Memory B cell (primary cell): ENCODE measurements around the gene GSTM1.
"Not testable (repeated sequence)": the region's sequence is repeated elsewhere in the genome, so short reads cannot be mapped to it uniquely, and the experiment has no call there.

Experiments used
- ATAC-seq: fragments of 150-1000 bp; cut with Tn5 transposase; 2 replicates; pipeline ENCODE4 v1.10.0; 2021; ENCODE audit warnings: low read depth, mild to moderate bottlenecking, moderate library complexity
- DNase-seq, 2 donors: peaks; one replicate each; pipeline ENCODE4 v3.0.0; 2022; ENCODE audit warnings: low spot score in 2 of 2
- H3K27ac Mint-ChIP-seq: one replicate; pipeline ENCODE4 v1.8.0; 2022; ENCODE audit warnings: mild to moderate bottlenecking, moderate library complexity, mixed read lengths
- H3K27me3 Mint-ChIP-seq: one replicate; pipeline ENCODE4 v1.8.0; 2022; ENCODE audit warnings: mixed read lengths
- H3K36me3 Mint-ChIP-seq: one replicate; pipeline ENCODE4 v1.8.0; 2022; ENCODE audit warnings: mild to moderate bottlenecking, mixed read lengths
- H3K4me1 Mint-ChIP-seq: one replicate; pipeline ENCODE4 v1.8.0; 2022; ENCODE audit warnings: mixed read lengths
- H3K4me3 Mint-ChIP-seq: one replicate; pipeline ENCODE4 v1.8.0; 2022; ENCODE audit warnings: mild to moderate bottlenecking, moderate library complexity, mixed read lengths
- H3K9me3 Mint-ChIP-seq: one replicate; pipeline ENCODE4 v1.8.0; 2022; ENCODE audit warnings: mixed read lengths

The GSTM1 gene

DNA sequence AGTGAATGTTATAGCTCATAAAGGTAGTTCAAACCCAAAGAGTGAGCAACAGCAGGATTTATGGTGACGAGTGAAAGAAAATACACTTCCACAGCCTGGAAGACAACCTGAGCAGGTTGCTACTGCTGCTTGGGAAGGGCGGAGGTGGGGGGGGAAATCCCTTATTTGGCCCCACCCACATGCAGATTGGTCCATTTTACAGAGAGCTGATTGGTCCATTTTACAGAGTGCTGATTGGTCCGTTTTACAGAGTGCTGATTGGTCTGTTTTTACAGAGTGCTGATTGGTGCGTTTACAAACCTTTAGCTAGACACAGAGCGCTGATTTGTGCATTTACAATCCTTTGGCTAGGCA is 17.7 kb upstream of the GSTM1 start:
- peaks cover 11% of the 10 kb centered on the region for H3K36me3 Mint-ChIP-seq
- H3K4me3 Mint-ChIP-seq = peak overlapping the region; percentile 68
- DNase-seq, H3K27me3 Mint-ChIP-seq, H3K9me3 Mint-ChIP-seq, H3K27ac Mint-ChIP-seq, ATAC-seq, H3K4me1 Mint-ChIP-seq: not testable (repeated sequence)

DNA sequence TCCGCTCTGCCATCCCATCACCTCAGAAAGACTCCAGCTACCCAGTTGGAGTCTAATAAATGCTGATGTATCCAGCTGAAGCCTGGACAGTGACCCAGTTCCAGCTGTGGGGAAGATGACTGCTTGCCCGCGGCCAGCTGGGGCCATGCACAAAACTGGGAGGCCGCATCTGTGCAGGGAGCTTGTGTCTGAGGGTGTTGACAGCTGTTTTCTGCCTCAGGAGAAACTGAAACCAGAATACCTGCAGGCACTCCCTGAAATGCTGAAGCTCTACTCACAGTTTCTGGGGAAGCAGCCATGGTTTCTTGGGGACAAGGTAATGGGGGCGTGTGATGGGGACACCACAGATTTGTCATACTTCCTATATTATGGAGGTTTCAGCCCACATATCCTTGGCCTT is 16.6 kb upstream of the GSTM1 start:
- no peaks in the 10 kb centered on the region for H3K9me3 Mint-ChIP-seq
- H3K4me3 Mint-ChIP-seq = no peak overlapping the region
- no peak overlapping the region for H3K27ac Mint-ChIP-seq
- no peak for DNase-seq
- ATAC-seq = no peak
- H3K36me3 Mint-ChIP-seq = peaks cover 8% of the 10 kb centered on the region
- H3K27me3 Mint-ChIP-seq = no peaks in the 10 kb centered on the region
- H3K4me1 Mint-ChIP-seq = peaks cover 9% of the 10 kb centered on the region

DNA sequence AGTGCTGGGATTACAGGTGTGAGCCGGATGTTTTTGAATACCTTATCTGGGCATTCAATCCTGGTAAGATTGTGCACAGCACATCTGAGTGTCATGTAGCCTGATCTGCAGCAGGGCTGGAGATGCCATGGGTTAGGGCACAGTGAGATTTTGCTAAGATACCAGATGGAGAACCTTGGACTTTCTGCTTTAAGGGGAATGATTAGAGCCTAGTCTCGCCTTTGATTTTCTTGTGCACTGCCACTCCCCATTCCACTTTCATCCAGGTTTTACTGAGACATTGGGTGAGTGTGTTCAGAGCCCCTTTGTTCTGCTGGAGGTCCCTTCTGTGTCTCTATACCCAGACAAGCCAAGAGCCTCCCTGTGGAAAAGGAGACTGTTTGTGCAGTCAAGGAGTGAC is 13.8 kb upstream of the GSTM1 start:
- H3K27ac Mint-ChIP-seq = not testable (repeated sequence)

DNA sequence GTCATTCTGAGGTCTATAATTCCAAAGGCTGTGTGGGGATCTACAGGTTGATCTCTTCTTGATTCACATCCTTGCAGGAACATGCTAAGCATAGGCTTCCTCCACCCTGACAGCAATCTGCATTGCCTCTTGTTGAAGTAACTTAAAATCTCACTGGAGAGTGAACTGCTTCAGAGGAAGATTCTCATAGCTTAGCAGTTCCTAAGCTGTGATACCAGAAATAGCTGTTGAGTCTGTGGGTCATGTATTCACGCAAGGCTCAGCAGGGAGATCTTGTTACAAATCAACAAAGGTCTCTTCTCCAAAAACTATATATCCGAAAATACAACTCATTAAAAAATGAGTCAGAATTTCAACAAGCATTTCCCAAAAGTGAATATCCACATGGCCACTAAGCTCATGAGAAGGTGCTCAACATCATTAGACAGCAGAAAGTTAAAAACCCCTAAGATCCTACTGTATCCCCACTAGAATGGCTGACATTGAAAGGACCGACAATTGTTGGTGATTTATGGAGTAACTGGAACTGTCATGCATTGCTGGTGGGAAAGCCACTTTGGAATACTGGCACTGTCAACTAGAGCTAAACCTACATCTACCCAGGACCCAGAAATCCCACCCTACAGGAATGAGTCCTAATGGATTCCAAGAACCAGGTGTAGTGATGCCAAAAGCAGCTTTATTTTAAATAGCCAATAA is 10.8 kb upstream of the GSTM1 start:
- not testable (repeated sequence) for H3K4me1 Mint-ChIP-seq, H3K9me3 Mint-ChIP-seq, H3K27me3 Mint-ChIP-seq, H3K4me3 Mint-ChIP-seq, H3K36me3 Mint-ChIP-seq, ATAC-seq, DNase-seq, H3K27ac Mint-ChIP-seq

More for the DNA sequence above, 13.8 kb upstream of the GSTM1 start:
- ATAC-seq, H3K4me3 Mint-ChIP-seq, H3K9me3 Mint-ChIP-seq, H3K27me3 Mint-ChIP-seq, H3K36me3 Mint-ChIP-seq, DNase-seq, H3K4me1 Mint-ChIP-seq: not testable (repeated sequence)

DNA sequence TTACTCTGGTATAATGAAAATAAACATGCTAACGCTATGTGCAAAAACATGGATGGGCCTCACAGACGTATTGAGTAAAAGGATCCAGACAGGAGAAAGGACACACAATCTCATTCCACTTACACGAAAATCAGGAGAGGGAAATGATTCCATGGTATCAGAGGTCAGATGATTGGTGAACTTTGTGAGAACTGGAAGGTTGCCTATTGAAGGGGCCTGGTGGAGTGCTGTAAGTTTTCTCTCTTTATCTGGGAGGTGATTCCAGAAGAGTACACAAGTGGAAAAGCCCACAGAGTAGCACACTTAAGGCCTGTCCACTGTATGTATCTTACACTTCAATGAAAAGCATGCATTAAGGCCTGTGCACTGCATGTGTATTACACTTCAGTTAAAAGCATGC is 10.2 kb upstream of the GSTM1 start:
- ATAC-seq (no peak), DNase-seq (no peak)
- H3K27me3 Mint-ChIP-seq = no peaks in the 10 kb centered on the region
- H3K36me3 Mint-ChIP-seq = no peaks in the 10 kb centered on the region
- H3K4me1 Mint-ChIP-seq = no peaks in the 10 kb centered on the region
- no peak overlapping the region for H3K4me3 Mint-ChIP-seq
- no peaks in the 10 kb centered on the region for H3K9me3 Mint-ChIP-seq
- no peak overlapping the region for H3K27ac Mint-ChIP-seq

DNA sequence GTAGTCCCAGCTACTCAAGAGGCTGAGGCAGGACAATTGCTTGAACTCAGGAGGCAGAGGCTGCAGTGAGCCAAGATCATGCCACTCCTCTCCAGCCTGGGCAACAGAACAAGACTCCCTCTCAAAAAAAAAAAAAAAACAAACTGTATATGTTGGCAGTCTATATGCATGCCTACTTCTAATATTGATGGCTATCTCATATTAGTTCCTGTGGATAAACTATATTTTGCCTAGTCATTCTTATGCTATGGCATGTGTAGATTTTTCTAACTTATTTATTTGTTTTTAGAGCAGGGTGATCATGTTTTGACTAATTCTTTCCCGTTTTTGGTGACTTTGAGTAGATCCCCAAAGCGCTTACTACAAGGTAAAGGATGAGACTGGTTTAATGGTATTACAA is 9.0 kb upstream of the GSTM1 start:
- not testable (repeated sequence) for H3K27me3 Mint-ChIP-seq, H3K27ac Mint-ChIP-seq, DNase-seq, H3K9me3 Mint-ChIP-seq, H3K4me3 Mint-ChIP-seq, ATAC-seq, H3K4me1 Mint-ChIP-seq, H3K36me3 Mint-ChIP-seq

DNA sequence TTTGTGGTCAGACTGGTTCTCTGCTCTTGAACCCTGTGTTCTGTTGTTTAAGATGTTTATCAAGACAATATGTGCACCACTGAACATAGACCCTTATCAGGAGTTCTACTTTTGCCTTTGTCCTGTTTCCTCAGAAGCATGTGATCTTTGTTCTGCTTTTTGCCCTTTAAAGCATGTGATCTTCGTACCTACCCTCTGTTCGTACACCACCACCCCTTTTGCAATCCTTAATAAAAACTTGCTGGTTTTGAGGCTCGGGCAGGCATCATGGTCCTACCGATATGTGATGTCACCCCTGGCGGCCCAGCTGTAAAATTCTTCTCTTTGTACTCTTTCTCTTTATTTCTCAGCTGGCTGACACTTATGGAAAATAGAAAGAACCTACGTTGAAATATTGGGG is 2.8 kb upstream of the GSTM1 start:
- not testable (repeated sequence) for H3K36me3 Mint-ChIP-seq, ATAC-seq, H3K4me3 Mint-ChIP-seq

DNA sequence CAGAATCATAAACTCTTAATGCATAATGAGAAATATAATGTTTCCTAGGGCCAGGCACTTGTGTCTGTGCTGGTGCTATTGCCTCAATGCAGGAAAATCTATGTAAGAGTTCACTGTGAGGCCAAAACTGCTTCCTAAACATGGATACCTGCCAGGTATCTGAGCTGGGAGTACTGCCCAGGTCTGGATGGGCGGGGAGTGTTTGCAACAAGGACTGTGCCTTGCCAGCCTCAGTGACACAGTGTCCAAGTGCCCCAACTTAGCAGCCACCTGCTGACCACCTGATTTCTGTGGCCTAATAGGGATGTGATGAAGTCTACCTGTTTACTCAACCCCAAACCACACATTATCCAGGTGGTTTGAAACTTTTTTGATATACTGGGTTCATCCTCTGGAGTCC is 2.2 kb upstream of the GSTM1 start:
- H3K9me3 Mint-ChIP-seq, DNase-seq, H3K36me3 Mint-ChIP-seq, H3K27ac Mint-ChIP-seq, H3K4me3 Mint-ChIP-seq, H3K27me3 Mint-ChIP-seq, H3K4me1 Mint-ChIP-seq, ATAC-seq: not testable (repeated sequence)

More for the DNA sequence above, 2.8 kb upstream of the GSTM1 start:
- not testable (repeated sequence) for H3K9me3 Mint-ChIP-seq, H3K27ac Mint-ChIP-seq, H3K4me1 Mint-ChIP-seq, DNase-seq, H3K27me3 Mint-ChIP-seq

DNA sequence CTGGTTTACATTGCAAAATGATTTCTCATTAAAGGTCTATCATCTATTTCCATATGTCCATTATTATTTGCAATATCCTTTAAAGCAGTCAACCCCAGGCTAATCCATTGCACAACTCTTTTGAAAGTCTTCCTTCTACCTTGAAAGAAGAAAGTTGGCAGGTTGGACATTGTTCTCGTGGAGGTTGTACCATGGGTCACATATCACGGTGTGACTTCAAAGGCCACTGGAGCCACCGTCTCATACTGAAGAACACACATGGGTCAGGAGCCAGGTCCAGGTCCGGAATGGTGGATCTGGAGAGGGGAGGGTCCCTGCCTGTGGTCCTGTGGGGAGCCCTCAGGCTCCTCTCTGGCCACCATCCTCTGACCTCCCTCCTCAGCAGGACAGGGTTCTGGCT is 1.7 kb upstream of the GSTM1 start:
- H3K9me3 Mint-ChIP-seq, H3K4me3 Mint-ChIP-seq, H3K4me1 Mint-ChIP-seq, H3K27ac Mint-ChIP-seq, ATAC-seq, H3K36me3 Mint-ChIP-seq, H3K27me3 Mint-ChIP-seq, DNase-seq: not testable (repeated sequence)

DNA sequence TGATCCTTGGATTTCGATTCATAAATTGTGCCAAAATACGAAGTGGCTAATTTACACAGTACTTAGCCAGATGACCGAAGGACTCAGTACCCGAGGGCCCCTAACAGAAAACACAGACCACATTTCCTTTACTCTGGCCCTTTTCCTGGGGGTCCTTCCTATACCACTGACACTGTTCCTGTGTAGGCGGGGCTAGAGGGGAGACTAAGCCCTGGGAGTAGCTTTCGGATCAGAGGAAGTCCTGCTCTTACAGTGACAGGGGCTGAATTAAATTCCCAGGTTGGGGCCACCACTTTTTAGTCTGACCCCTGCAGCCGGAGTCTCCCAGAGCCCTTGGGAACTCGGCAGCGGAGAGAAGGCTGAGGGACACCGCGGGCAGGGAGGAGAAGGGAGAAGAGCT is 508 bp upstream of the GSTM1 start:
- not testable (repeated sequence) for DNase-seq, ATAC-seq, H3K4me1 Mint-ChIP-seq, H3K9me3 Mint-ChIP-seq, H3K27me3 Mint-ChIP-seq, H3K36me3 Mint-ChIP-seq
- peak overlapping the region; percentile 45 for H3K27ac Mint-ChIP-seq
- peak overlapping the region; percentile 92 for H3K4me3 Mint-ChIP-seq

DNA sequence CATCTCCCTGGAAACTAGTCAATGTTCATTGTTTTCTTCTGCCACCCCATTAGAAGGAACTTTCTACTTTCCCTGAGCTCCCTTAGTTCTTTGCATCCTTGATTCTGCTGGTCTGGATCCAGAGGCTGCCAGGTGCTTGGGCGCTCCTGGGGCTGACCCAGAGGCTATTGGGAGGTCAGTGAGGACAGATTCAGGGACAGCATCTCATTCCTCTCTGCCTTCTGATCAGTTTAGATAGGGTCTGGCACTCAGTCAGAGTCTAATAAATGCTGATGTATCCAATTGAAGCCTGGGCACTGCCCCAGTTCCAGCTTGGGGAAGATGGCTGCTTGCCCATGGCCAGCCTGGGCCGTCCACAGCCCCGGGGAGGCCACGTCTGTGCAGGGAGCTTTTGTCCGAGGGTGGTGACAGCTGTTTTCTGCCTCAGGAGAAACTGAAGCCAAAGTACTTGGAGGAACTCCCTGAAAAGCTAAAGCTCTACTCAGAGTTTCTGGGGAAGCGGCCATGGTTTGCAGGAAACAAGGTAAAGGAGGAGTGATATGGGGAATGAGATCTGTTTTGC is 2.3 kb downstream of the GSTM1 start:
- no peak for ATAC-seq
- H3K9me3 Mint-ChIP-seq = no peaks in the 10 kb centered on the region
- DNase-seq = no peak
- H3K4me3 Mint-ChIP-seq = no peak overlapping the region
- H3K4me1 Mint-ChIP-seq = no peaks in the 10 kb centered on the region
- H3K27ac Mint-ChIP-seq = no peak overlapping the region
- peaks cover 5% of the 10 kb centered on the region for H3K36me3 Mint-ChIP-seq
- no peaks in the 10 kb centered on the region for H3K27me3 Mint-ChIP-seq

DNA sequence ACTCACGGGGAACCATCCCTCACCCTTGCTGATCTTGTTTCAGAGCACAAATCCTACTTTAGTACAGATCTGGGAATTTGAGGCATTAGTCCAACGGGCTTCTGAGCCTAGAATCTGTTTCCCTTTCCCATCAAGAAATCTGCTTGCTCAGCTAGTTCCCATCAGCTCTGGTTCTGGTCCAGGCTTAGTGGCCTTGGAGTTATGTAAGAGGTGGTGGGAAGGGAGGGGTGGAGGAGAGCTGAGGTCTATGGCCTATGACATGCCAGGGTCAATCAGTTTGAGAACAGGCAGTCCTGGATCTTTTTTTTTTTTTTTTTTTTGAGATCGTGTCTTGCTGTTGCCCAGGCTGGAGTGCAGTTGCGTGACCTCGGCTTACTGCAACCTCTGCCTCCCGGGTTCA is 4.1 kb downstream of the GSTM1 start:
- Mint-ChIP-seq H3K36me3 (peaks cover 7% of the 10 kb centered on the region), H3K4me3 (no peak overlapping the region)
- DNase-seq = no peak

DNA sequence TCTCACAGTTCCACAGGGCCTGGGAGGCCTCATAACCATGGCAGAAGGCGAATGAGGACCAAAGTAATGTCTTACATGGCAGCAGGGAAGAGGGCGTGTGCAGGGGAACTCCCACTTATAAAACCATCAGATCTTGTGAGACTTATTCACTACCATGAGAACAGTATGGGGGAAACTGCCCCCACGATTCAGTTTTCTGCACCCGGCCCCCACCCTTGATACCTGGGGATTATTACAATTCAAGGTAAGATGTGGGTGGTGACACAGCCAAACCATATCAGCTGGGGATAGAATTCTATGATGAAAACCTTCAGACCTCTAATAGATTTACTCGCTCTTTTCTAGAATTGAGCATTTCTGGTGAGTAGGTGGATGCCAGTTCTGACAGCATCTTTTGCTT is 6.8 kb downstream of the GSTM1 start:
- H3K4me1 Mint-ChIP-seq, H3K27ac Mint-ChIP-seq, H3K27me3 Mint-ChIP-seq, H3K4me3 Mint-ChIP-seq, H3K9me3 Mint-ChIP-seq, ATAC-seq, H3K36me3 Mint-ChIP-seq, DNase-seq: not testable (repeated sequence)

More for the DNA sequence above, 4.1 kb downstream of the GSTM1 start:
- H3K27ac Mint-ChIP-seq = no peak overlapping the region
- no peaks in the 10 kb centered on the region for H3K4me1 Mint-ChIP-seq
- no peak for ATAC-seq
- no peaks in the 10 kb centered on the region for H3K27me3 Mint-ChIP-seq
- no peaks in the 10 kb centered on the region for H3K9me3 Mint-ChIP-seq

DNA sequence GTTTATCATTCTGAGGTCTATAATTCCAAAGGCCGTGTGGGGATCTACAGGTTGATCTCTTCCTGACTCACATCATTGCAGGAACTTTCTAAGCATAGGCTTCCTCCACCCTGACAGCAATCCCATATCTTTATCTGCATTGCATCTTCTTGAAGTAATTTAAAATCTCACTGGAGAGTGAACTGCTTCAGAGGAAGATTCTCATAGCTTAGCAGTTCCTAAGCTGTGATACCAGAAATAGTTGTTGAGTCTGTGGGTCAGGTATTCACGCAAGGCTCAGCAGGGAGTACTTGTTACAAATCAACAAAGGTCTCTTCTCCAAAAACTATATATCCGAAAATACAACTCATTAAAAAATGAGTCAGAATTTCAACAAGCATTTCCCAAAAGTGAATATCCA is 7.5 kb downstream of the GSTM1 start:
- not testable (repeated sequence) for H3K9me3 Mint-ChIP-seq, H3K27ac Mint-ChIP-seq

DNA sequence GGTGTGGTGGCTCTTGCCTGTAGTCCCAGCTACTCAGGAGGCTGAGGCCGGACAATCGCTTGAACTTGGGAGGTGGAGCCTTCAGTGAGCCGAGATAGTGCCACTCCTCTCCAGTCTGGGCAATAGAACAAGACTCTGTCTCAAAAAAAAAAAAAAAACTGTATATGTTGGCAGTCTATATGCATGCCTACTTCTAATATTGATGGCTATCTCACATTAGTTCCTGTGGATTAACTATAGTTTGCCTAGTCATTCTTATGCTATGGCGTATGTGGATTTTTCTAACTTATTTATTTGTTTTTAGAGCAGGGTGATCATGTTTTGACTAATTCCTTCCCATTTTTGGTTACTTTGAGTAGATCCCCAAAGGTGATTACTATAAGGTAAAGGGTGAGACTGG is 9.4 kb downstream of the GSTM1 start:
- no peaks in the 10 kb centered on the region for H3K9me3 Mint-ChIP-seq
- H3K4me1 Mint-ChIP-seq = no peaks in the 10 kb centered on the region
- no peak overlapping the region for H3K27ac Mint-ChIP-seq
- H3K4me3 Mint-ChIP-seq = no peak overlapping the region
- ATAC-seq (no peak), DNase-seq (no peak)
- H3K27me3 Mint-ChIP-seq = no peaks in the 10 kb centered on the region
- H3K36me3 Mint-ChIP-seq = peaks cover 3% of the 10 kb centered on the region

More for the DNA sequence above, 7.5 kb downstream of the GSTM1 start:
- DNase-seq, H3K27me3 Mint-ChIP-seq, H3K4me3 Mint-ChIP-seq, H3K36me3 Mint-ChIP-seq, H3K4me1 Mint-ChIP-seq, ATAC-seq: not testable (repeated sequence)
